Gastroesophageal sphincter (tissue), 3 donors: ENCODE data around the gene CDKN2AIPNL.

ENCODE experiments used
- CTCF ChIP-seq, 4 experiments: fragments of 200-600 bp in 2 of 4; fragments of 450-650 bp in 2 of 4; sonication (generic) in 1 of 4; IDR thresholded peaks; one replicate each; pipeline ENCODE4 v1.5.1; 2017 to 2019; ENCODE audit warnings: antibody characterized with exemption in 4 of 4, mild to moderate bottlenecking in 2 of 4, moderate library complexity in 2 of 4
- POLR2A ChIP-seq, 2 donors: fragments of 450-650 bp; IDR thresholded peaks; one replicate each; pipeline ENCODE4 v1.6.1; 2017; ENCODE audit warnings: antibody characterized with exemption in 2 of 2, mild to moderate bottlenecking in 2 of 2, moderate library complexity in 1 of 2
- POLR2AphosphoS5 ChIP-seq: sonication (generic); formaldehyde crosslinking; IDR thresholded peaks from one replicate; pipeline ENCODE4 v1.6.1; 2017; ENCODE audit warnings: antibody characterized with exemption

GRCh38 chr5:134457801-134458200, 46.1 kb upstream of the CDKN2AIPNL start:
- TF ChIP-seq CTCF (IDR thresholded peaks at IDR 0.05) (no peak), POLR2AphosphoS5 (no peak), POLR2A (IDR thresholded peaks at IDR 0.05) (no peak)
